K562 (cell line): ENCODE data around the gene ASIC1. TPM values are rescaled to one million over a fixed set of nuclear protein-coding genes. Genes with fewer than 3 reads are reported as not detected.
A peak's percentile ranks its signal among the peaks of the same experiment; 100 is the strongest.
"Not testable (repeated sequence)": the region's sequence is repeated elsewhere in the genome, so short reads cannot be mapped to it uniquely, and the experiment has no call there.

Experiments used
- ATAC-seq: fragments of 200-7000 bp; cut with Tn5 transposase; 3 replicates; pipeline ENCODE4 v1.9.1; 2020; ENCODE audit warnings: moderate library complexity
- BruUV-seq: library from RNA; stranded (reverse); fragments of 400-500 nt; replicated peaks from 2 replicates; lab custom pipeline; 2021; lab: Mats Ljungman, UMichigan
- CTCF ChIA-PET: fragments of 300-600 bp; formaldehyde crosslinking; extraction: SDS; loops from one replicate; lab custom pipeline; 2021; ENCODE audit warnings: low intra/inter-chr PET ratio; lab: Yijun Ruan, JAX
- POLR2A ChIA-PET: fragments of 300-600, 350-650 bp; sonication (Branson Sonifier 250); formaldehyde crosslinking; extraction: SDS; loops from one replicate; lab custom pipeline; 2021; ENCODE audit warnings: antibody characterized with exemption, inconsistent platforms; lab: Yijun Ruan, JAX
- DNase-seq, 4 experiments: peaks; one replicate each; pipeline versions ENCODE4 v3.0.0 to v3.0.0-alpha.2; 2011 to 2018; ENCODE audit warnings: low spot score in 3 of 4, mixed read lengths in 3 of 4; ENCODE audit errors: extremely low read depth in 1 of 4
- FAIRE-seq: peaks from 2 replicates; lab custom pipeline; 2011; peaks lifted over from hg19 to GRCh38; lab: Jason Lieb, UNC
- H2AFZ ChIP-seq: 2 replicates; pipeline ENCODE4 v1.6.0; 2011; ENCODE audit warnings: low read depth, low read length, control low read depth, inconsistent platforms
- H3K27ac ChIP-seq: fragments of 200-600 bp; 3 replicates; pipeline ENCODE4 v1.8.0; 2011; ENCODE audit warnings: low read depth, mild to moderate bottlenecking, control low read depth, inconsistent platforms, low read length, moderate library complexity, mixed read lengths; ENCODE audit errors: extremely low read depth
- H3K27me3 ChIP-seq, 2 experiments: fragments of 300-600 bp in 1 of 2; 2 replicates in 1 of 2; 3 replicates in 1 of 2; pipeline versions ENCODE4 v1.6.0 to v1.8.0; 2011; ENCODE audit warnings: inconsistent platforms in 2 of 2, low read length in 2 of 2, mild to moderate bottlenecking in 1 of 2, mixed read lengths in 1 of 2, moderate library complexity in 1 of 2; ENCODE audit not compliant: control insufficient read depth in 2 of 2, insufficient read depth in 2 of 2
- H3K36me3 ChIP-seq: fragments of 300-600 bp; 3 replicates; pipeline ENCODE4 v1.8.0; 2011; ENCODE audit warnings: mild to moderate bottlenecking, low read length, inconsistent platforms; ENCODE audit not compliant: control insufficient read depth, insufficient read depth
- H3K4me1 ChIP-seq, 2 experiments: fragments of 200-600 bp in 1 of 2; replicated peaks in 1 of 2; 2 replicates in 1 of 2; 3 replicates in 1 of 2; pipeline versions ENCODE4 v1.5.1 to v1.8.0; 2011; ENCODE audit warnings: inconsistent platforms in 2 of 2, low read length in 2 of 2, mild to moderate bottlenecking in 1 of 2, mixed read lengths in 1 of 2, moderate library complexity in 1 of 2; ENCODE audit not compliant: control insufficient read depth in 2 of 2, insufficient read depth in 2 of 2
- H3K4me2 ChIP-seq: 2 replicates; pipeline ENCODE4 v1.6.1; 2011; ENCODE audit warnings: low read length, control low read depth, inconsistent platforms, mixed read lengths; ENCODE audit not compliant: insufficient read depth
- H3K4me3 ChIP-seq: fragments of 200-600 bp; sonication (generic), shearing (Covaris generic); 2 replicates; pipeline ENCODE4 v1.5.1; 2016; ENCODE audit warnings: control low read depth, inconsistent platforms
- H3K79me2 ChIP-seq: fragments of 200-600 bp; 3 replicates; pipeline ENCODE4 v1.8.0; 2011; ENCODE audit warnings: low read length, inconsistent platforms; ENCODE audit not compliant: control insufficient read depth, insufficient read depth
- H3K9ac ChIP-seq, 2 experiments: 2 replicates each; pipeline versions ENCODE4 v1.6.0 to v1.6.1; 2011; ENCODE audit warnings: low read depth in 2 of 2, low read length in 2 of 2, control low read depth in 1 of 2, inconsistent platforms in 1 of 2, mild to moderate bottlenecking in 1 of 2, mixed read lengths in 1 of 2; ENCODE audit not compliant: insufficient read depth in 1 of 2
- H3K9me1 ChIP-seq: one replicate; pipeline ENCODE4 v1.6.0; 2011; ENCODE audit warnings: inconsistent platforms, mild to moderate bottlenecking, low read length, moderate library complexity; ENCODE audit not compliant: control insufficient read depth, insufficient read depth
- H3K9me3 ChIP-seq: replicated peaks from 2 replicates; pipeline ENCODE4 v1.5.1; 2011; ENCODE audit warnings: low read depth, low read length, inconsistent platforms; ENCODE audit not compliant: control insufficient read depth, insufficient read depth
- H4K20me1 ChIP-seq: replicated peaks from 2 replicates; pipeline ENCODE4 v1.6.1; 2011; ENCODE audit warnings: low read length, inconsistent platforms, mixed read lengths; ENCODE audit not compliant: control insufficient read depth, insufficient read depth
- BCOR ChIP-seq: fragments of 450-650 bp; IDR thresholded peaks from 2 replicates; pipeline ENCODE4 v1.6.1; 2016
- CCNT2 ChIP-seq: IDR thresholded peaks from 2 replicates; pipeline ENCODE4 v1.6.1; 2011; ENCODE audit warnings: borderline replicate concordance, low read depth, mild to moderate bottlenecking, moderate library complexity, mixed read lengths, low read length; ENCODE audit not compliant: insufficient read length; ENCODE audit errors: extremely low read depth
- ZNF436 ChIP-seq: fragments of 250-450, 450-650 bp; sonication (Bioruptor Pico); formaldehyde crosslinking; IDR thresholded peaks from 2 replicates; pipeline ENCODE4 v1.7.0; 2020; ENCODE audit warnings: mild to moderate bottlenecking
- WGBS: fragments of 100-300 bp; shearing (Covaris generic); methylation state at CpG from one replicate; pipeline ENCODE4 v1.1.6; 2016; ENCODE audit warnings: low coverage, mixed read lengths; ENCODE audit not compliant: insufficient coverage; ENCODE audit errors: missing lambda C conversion rate; 5-methylcytosine and 5-hydroxymethylcytosine counted together
- in situ Hi-C: fragments of 300-500 bp; cut with MboI; formaldehyde crosslinking; loops from 4 replicates; pipeline ENCODE4 v1.15.0; 2018; ENCODE audit warnings: inconsistent platforms, mixed read lengths
- intact Hi-C: fragments of 100-400 bp; cut with micrococcal nuclease; formaldehyde crosslinking; loops from 2 replicates; pipeline ENCODE4 v1.14.2; 2022
- polyA plus RNA-seq, 8 experiments: library from polyadenylated mRNA; depleted of rRNA in 4 of 8; stranded (reverse) in 5 of 8; unstranded in 3 of 8; fragments of >200 nt; fragmentation: Nextera tagmentation in 2 of 8; fragmentation: Illumina TruSeq in 1 of 8; extraction: Ambion mirVana in 2 of 8; extraction: Trizol in 1 of 8; gene quantifications; 2 replicates each; pipeline versions ENCODE4 v1.2.1 to v1.2.3, GENCODE V29; 2011 to 2014; ENCODE audit warnings: inconsistent platforms in 1 of 8, missing spikeins in 1 of 8
- total RNA-seq, 7 experiments: library from RNA; depleted of rRNA in 6 of 7; stranded (reverse); fragments of >200 nt in 6 of 7; fragmentation: Illumina TruSeq in 2 of 7; extraction: Trizol in 2 of 7; gene quantifications; 2 replicates each; pipeline versions ENCODE4 v1.2.1 to v1.2.3, GENCODE V29; 2011 to 2021; ENCODE audit warnings: low replicate concordance in 1 of 7
- TF ChIP-seq, protein P1 (sequence below): sonication (generic); formaldehyde crosslinking; IDR thresholded peaks from 2 replicates; pipeline ENCODE4 v1.8.0; 2022; ENCODE audit warnings: mild to moderate bottlenecking, missing genetic modification reagents, borderline replicate concordance

The ASIC1 gene
- total and polyA plus RNA-seq, 9 of the 15 experiments (the other 6 are each of a cell fraction or from before 2014, with no cell fraction given) = 0.01 to 1.7 (median 0.45) TPM

DNA sequence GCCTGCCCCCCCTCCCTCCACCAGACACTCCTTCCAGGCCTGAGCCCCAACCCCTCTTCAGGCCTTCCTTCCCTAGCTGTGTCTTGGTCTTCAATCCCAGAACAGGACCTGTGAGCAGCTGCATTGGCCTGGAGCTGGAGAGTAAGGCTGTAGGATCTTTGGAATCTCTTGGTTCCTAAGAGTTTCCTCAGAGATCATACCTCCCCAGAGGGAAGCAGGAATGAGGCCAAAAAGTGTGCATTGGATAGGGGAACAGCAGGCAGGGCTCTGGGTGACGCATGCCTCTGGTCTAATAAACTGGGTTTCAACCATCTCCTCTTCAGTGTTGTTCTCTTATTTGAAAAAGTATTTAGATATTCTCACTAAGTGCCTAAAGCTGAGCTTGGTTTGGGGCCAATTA is 25.9 kb downstream of the ASIC1 start:
- no peak overlapping the region for H3K4me3 ChIP-seq
- TF ChIP-seq, protein P1, sequence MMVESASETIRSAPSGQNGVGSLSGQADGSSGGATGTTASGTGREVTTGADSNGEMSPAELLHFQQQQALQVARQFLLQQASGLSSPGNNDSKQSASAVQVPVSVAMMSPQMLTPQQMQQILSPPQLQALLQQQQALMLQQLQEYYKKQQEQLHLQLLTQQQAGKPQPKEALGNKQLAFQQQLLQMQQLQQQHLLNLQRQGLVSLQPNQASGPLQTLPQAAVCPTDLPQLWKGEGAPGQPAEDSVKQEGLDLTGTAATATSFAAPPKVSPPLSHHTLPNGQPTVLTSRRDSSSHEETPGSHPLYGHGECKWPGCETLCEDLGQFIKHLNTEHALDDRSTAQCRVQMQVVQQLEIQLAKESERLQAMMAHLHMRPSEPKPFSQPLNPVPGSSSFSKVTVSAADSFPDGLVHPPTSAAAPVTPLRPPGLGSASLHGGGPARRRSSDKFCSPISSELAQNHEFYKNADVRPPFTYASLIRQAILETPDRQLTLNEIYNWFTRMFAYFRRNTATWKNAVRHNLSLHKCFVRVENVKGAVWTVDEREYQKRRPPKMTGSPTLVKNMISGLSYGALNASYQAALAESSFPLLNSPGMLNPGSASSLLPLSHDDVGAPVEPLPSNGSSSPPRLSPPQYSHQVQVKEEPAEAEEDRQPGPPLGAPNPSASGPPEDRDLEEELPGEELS (CRISPR knock-in tag) = no peak
- TF ChIP-seq BCOR (no peak), CCNT2 (no peak), ZNF436 (CRISPR knock-in tag) (no peak)
- TF ChIP-seq, all 486 proteins: peak for 0
- WGBS = 82% methylated on average over 1 of the region's 1 CpG
- CTCF ChIA-PET = no interaction called here
- no peak for FAIRE-seq
- in situ Hi-C loops (loop anchor here (5.0 kb wide), 1 partner anchor 94 kb away; no protein-coding TSS in a partner anchor), intact Hi-C loops (no loop called here)
- Histone ChIP-seq H3K9me3 (no peaks in the 10 kb centered on the region), H3K27me3 (no peaks in the 10 kb centered on the region), H3K4me2 (no peak overlapping the region), H3K9me1 (no peaks in the 10 kb centered on the region), H3K27ac (no peak overlapping the region), H3K79me2 (peaks cover 10% of the 10 kb centered on the region), H4K20me1 (peaks cover 5% of the 10 kb centered on the region), H3K4me1 (peaks cover 10 to 21% of the 10 kb centered on the region in 2 experiments; a peak in 4 of 5 replicates), H3K9ac (0 out of 4 replicates have a peak overlapping the region, but pooled peaks of 1 of the 2 experiments have one; percentile 55), H3K36me3 (peaks cover 25% of the 10 kb centered on the region; the same call in 2 of the 3 replicates), H2AFZ (no peak overlapping the region)
- no peak for ATAC-seq
- DNase-seq = no peak
- BruUV-seq = no TSS peak
- POLR2A ChIA-PET = interaction anchor here (0.6 to 1.2 kb wide), 8 partner anchors 44 to 850 kb away, joined by 3 to 6 read pairs (median 3); partner anchors contain the start of gene BCDIN3D

DNA sequence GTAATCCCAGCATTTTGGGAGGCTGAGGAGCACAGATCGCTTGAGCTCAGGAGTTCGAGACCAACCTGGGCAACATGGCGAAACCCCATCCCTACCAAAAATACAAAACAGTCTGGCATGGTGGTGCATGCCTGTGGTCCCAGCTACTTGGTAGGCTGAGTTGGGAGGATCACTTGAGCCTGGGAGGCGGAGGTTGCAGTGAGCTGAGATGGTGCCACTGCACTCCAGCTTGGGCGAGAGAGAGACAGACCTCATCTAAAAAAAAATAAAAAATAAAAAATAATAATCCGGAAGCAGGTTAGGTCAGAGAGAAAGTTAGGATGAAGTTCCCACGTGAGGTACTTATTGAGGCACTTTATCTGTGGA is 27.0 kb downstream of the ASIC1 start:
- peaks cover 10 to 21% of the 10 kb centered on the region in 2 experiments; a peak in 4 of 5 replicates for H3K4me1 ChIP-seq
- peak overlapping the region; percentile 99 for H2AFZ ChIP-seq
- ATAC-seq, BruUV-seq, H3K27me3 ChIP-seq, H3K9me3 ChIP-seq, H3K9me1 ChIP-seq, intact Hi-C loops, FAIRE-seq, DNase-seq, H4K20me1 ChIP-seq: not testable (repeated sequence)
- ChIA-PET POLR2A (interaction anchor here (0.6 to 2.5 kb wide), 20 partner anchors 8 to 343 kb away, joined by 3 to 16 read pairs (median 4); partner anchors contain the start of genes CERS5, GPD1 and TMBIM6), CTCF (interaction anchor here (0.5 kb wide), 1 partner anchor 12 kb away, joined by 3 read pairs; no protein-coding TSS in a partner anchor)
- peak overlapping the region; percentile 84 for H3K27ac ChIP-seq
- peaks cover 10% of the 10 kb centered on the region for H3K79me2 ChIP-seq
- peaks cover 35% of the 10 kb centered on the region for H3K36me3 ChIP-seq
- peak overlapping the region; percentile 83 to 86 for H3K9ac ChIP-seq
- in situ Hi-C loops = loop anchor here (5.0 kb wide), 1 partner anchor 93 kb away; no protein-coding TSS in a partner anchor
- 36% methylated on average over 5 of the region's 7 CpGs for WGBS
- H3K4me3 ChIP-seq = peak overlapping the region; percentile 82
- peak overlapping the region; percentile 90 for H3K4me2 ChIP-seq
